ENCODE measurements around the gene CMIP. TPM values are rescaled to one million over a fixed set of nuclear protein-coding genes. Genes with fewer than 3 reads are reported as not detected.

Gene CMIP
- total RNA-seq, 1 experiment from 2014 or later = 63.7 TPM

DNA sequence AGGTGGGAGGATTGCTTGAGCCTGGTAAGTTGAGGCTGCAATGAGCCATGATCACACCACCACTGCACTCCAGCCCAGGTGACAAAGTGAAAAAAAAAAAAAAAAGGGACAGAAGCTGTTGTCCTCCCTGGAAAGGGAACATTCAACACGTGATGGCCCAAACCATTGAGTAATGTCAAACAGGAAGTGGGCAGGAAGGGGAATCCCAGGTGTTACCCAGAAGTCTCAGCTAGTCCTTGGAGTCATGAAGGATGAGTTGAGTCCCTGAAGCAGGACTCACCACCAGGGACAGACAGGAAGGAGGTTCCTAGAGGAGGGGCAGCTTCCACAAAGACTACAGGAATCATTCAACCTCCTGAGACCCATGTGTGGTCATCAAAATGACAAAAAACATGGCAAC lies 19.8 kb upstream of the CMIP start (continued):
- TF ChIP-seq, protein P1, sequence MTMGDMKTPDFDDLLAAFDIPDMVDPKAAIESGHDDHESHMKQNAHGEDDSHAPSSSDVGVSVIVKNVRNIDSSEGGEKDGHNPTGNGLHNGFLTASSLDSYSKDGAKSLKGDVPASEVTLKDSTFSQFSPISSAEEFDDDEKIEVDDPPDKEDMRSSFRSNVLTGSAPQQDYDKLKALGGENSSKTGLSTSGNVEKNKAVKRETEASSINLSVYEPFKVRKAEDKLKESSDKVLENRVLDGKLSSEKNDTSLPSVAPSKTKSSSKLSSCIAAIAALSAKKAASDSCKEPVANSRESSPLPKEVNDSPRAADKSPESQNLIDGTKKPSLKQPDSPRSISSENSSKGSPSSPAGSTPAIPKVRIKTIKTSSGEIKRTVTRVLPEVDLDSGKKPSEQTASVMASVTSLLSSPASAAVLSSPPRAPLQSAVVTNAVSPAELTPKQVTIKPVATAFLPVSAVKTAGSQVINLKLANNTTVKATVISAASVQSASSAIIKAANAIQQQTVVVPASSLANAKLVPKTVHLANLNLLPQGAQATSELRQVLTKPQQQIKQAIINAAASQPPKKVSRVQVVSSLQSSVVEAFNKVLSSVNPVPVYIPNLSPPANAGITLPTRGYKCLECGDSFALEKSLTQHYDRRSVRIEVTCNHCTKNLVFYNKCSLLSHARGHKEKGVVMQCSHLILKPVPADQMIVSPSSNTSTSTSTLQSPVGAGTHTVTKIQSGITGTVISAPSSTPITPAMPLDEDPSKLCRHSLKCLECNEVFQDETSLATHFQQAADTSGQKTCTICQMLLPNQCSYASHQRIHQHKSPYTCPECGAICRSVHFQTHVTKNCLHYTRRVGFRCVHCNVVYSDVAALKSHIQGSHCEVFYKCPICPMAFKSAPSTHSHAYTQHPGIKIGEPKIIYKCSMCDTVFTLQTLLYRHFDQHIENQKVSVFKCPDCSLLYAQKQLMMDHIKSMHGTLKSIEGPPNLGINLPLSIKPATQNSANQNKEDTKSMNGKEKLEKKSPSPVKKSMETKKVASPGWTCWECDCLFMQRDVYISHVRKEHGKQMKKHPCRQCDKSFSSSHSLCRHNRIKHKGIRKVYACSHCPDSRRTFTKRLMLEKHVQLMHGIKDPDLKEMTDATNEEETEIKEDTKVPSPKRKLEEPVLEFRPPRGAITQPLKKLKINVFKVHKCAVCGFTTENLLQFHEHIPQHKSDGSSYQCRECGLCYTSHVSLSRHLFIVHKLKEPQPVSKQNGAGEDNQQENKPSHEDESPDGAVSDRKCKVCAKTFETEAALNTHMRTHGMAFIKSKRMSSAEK (CRISPR knock-in tag; IDR thresholded peaks at IDR 0.05; ENCODE audit: borderline replicate concordance) = no peak
- TF ChIP-seq ZNF263 (CRISPR knock-in tag; IDR thresholded peaks at IDR 0.05; ENCODE audit: low read depth) = no peak
- TF ChIP-seq FOXP1 (CRISPR knock-in tag; IDR thresholded peaks at IDR 0.05; ENCODE audit: borderline replicate concordance) = no peak
- TF ChIP-seq EMX1 (CRISPR knock-in tag; IDR thresholded peaks at IDR 0.05) = no peak
- TF ChIP-seq ATF1 (CRISPR knock-in tag; IDR thresholded peaks at IDR 0.05) = no peak
- no peak for TF ChIP-seq SMAD4 (CRISPR knock-in tag; IDR thresholded peaks at IDR 0.05)
- TF ChIP-seq FOXJ3 (CRISPR knock-in tag; IDR thresholded peaks at IDR 0.05; ENCODE audit: borderline replicate concordance) = no peak
- TF ChIP-seq, protein P2, sequence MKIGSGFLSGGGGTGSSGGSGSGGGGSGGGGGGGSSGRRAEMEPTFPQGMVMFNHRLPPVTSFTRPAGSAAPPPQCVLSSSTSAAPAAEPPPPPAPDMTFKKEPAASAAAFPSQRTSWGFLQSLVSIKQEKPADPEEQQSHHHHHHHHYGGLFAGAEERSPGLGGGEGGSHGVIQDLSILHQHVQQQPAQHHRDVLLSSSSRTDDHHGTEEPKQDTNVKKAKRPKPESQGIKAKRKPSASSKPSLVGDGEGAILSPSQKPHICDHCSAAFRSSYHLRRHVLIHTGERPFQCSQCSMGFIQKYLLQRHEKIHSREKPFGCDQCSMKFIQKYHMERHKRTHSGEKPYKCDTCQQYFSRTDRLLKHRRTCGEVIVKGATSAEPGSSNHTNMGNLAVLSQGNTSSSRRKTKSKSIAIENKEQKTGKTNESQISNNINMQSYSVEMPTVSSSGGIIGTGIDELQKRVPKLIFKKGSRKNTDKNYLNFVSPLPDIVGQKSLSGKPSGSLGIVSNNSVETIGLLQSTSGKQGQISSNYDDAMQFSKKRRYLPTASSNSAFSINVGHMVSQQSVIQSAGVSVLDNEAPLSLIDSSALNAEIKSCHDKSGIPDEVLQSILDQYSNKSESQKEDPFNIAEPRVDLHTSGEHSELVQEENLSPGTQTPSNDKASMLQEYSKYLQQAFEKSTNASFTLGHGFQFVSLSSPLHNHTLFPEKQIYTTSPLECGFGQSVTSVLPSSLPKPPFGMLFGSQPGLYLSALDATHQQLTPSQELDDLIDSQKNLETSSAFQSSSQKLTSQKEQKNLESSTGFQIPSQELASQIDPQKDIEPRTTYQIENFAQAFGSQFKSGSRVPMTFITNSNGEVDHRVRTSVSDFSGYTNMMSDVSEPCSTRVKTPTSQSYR (CRISPR knock-in tag; IDR thresholded peaks at IDR 0.05) = no peak
- TF ChIP-seq MYBL2 (CRISPR knock-in tag; IDR thresholded peaks at IDR 0.05) = no peak

DNA sequence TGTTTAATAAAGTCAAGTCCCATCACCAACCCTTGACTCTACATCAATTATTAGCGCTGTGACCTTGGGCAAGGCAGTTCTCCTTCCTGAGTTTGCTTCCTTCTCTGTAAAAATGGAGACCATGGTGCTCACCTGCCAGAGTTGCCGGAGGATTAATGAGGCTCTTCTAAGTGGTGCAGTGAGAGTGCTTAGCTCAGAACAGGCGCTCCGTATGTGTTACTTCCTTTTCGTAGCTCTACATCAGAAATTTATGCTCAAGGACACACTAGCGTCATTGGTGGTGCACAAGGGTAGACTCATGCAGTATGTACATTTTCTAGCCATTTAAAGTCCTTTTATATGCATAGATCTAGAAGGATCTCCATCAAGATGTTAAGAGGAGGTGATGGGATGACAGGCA lies 17.4 kb upstream of the CMIP start:
- H3K4me1 Mint-ChIP-seq = peaks cover 9% of the 10 kb centered on the region
- no peak overlapping the region for H3K4me3 Mint-ChIP-seq
- no peak for DNase-seq (ENCODE audit: low spot score)
- H3K27me3 Mint-ChIP-seq (ENCODE audit: low read depth) = no peaks in the 10 kb centered on the region; the same call in 1 of the 2 replicates
- POLR2A ChIA-PET = no interaction called here
- CTCF ChIA-PET = interaction anchor here (1.0 kb wide), 1 partner anchor 287 kb away, joined by 3 read pairs; no protein-coding TSS in a partner anchor
- TF ChIP-seq TEAD1 (CRISPR knock-in tag; IDR thresholded peaks at IDR 0.05) (no peak), HMGA2 (CRISPR knock-in tag; IDR thresholded peaks at IDR 0.05) (no peak), ZNF317 (CRISPR knock-in tag; IDR thresholded peaks at IDR 0.05; ENCODE audit: borderline replicate concordance, low read depth) (no peak), NFYB (CRISPR knock-in tag; conservative IDR thresholded peaks at IDR 0.05; ENCODE audit: low read depth) (no peak), JUN (CRISPR knock-in tag; IDR thresholded peaks at IDR 0.05) (no peak)
- TF ChIP-seq, protein P3, sequence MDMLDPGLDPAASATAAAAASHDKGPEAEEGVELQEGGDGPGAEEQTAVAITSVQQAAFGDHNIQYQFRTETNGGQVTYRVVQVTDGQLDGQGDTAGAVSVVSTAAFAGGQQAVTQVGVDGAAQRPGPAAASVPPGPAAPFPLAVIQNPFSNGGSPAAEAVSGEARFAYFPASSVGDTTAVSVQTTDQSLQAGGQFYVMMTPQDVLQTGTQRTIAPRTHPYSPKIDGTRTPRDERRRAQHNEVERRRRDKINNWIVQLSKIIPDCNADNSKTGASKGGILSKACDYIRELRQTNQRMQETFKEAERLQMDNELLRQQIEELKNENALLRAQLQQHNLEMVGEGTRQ (CRISPR knock-in tag; IDR thresholded peaks at IDR 0.05) = no peak
- TF ChIP-seq, protein P4, sequence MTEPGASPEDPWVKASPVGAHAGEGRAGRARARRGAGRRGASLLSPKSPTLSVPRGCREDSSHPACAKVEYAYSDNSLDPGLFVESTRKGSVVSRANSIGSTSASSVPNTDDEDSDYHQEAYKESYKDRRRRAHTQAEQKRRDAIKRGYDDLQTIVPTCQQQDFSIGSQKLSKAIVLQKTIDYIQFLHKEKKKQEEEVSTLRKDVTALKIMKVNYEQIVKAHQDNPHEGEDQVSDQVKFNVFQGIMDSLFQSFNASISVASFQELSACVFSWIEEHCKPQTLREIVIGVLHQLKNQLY (CRISPR knock-in tag; IDR thresholded peaks at IDR 0.05) = no peak
- TF ChIP-seq, protein P5, sequence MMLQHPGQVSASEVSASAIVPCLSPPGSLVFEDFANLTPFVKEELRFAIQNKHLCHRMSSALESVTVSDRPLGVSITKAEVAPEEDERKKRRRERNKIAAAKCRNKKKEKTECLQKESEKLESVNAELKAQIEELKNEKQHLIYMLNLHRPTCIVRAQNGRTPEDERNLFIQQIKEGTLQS (CRISPR knock-in tag; conservative IDR thresholded peaks at IDR 0.05) = no peak
- TF ChIP-seq, protein P6, sequence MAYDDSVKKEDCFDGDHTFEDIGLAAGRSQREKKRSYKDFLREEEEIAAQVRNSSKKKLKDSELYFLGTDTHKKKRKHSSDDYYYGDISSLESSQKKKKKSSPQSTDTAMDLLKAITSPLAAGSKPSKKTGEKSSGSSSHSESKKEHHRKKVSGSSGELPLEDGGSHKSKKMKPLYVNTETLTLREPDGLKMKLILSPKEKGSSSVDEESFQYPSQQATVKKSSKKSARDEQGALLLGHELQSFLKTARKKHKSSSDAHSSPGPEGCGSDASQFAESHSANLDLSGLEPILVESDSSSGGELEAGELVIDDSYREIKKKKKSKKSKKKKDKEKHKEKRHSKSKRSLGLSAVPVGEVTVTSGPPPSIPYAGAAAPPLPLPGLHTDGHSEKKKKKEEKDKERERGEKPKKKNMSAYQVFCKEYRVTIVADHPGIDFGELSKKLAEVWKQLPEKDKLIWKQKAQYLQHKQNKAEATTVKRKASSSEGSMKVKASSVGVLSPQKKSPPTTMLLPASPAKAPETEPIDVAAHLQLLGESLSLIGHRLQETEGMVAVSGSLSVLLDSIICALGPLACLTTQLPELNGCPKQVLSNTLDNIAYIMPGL (CRISPR knock-in tag; IDR thresholded peaks at IDR 0.05) = no peak
- TF ChIP-seq, protein P7, sequence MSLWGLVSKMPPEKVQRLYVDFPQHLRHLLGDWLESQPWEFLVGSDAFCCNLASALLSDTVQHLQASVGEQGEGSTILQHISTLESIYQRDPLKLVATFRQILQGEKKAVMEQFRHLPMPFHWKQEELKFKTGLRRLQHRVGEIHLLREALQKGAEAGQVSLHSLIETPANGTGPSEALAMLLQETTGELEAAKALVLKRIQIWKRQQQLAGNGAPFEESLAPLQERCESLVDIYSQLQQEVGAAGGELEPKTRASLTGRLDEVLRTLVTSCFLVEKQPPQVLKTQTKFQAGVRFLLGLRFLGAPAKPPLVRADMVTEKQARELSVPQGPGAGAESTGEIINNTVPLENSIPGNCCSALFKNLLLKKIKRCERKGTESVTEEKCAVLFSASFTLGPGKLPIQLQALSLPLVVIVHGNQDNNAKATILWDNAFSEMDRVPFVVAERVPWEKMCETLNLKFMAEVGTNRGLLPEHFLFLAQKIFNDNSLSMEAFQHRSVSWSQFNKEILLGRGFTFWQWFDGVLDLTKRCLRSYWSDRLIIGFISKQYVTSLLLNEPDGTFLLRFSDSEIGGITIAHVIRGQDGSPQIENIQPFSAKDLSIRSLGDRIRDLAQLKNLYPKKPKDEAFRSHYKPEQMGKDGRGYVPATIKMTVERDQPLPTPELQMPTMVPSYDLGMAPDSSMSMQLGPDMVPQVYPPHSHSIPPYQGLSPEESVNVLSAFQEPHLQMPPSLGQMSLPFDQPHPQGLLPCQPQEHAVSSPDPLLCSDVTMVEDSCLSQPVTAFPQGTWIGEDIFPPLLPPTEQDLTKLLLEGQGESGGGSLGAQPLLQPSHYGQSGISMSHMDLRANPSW (CRISPR knock-in tag; conservative IDR thresholded peaks at IDR 0.05; ENCODE audit: low read depth) = no peak
- TF ChIP-seq, protein P8, sequence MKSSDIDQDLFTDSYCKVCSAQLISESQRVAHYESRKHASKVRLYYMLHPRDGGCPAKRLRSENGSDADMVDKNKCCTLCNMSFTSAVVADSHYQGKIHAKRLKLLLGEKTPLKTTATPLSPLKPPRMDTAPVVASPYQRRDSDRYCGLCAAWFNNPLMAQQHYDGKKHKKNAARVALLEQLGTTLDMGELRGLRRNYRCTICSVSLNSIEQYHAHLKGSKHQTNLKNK (CRISPR knock-in tag; IDR thresholded peaks at IDR 0.05) = no peak
- TF ChIP-seq, protein P9, sequence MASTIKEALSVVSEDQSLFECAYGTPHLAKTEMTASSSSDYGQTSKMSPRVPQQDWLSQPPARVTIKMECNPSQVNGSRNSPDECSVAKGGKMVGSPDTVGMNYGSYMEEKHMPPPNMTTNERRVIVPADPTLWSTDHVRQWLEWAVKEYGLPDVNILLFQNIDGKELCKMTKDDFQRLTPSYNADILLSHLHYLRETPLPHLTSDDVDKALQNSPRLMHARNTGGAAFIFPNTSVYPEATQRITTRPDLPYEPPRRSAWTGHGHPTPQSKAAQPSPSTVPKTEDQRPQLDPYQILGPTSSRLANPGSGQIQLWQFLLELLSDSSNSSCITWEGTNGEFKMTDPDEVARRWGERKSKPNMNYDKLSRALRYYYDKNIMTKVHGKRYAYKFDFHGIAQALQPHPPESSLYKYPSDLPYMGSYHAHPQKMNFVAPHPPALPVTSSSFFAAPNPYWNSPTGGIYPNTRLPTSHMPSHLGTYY (CRISPR knock-in tag; IDR thresholded peaks at IDR 0.05) = no peak
- no peak for ATAC-seq
- no peaks in the 10 kb centered on the region for H3K36me3 Mint-ChIP-seq
- H3K27ac Mint-ChIP-seq = no peak overlapping the region
- H3K9me3 Mint-ChIP-seq = peaks cover 4% of the 10 kb centered on the region; the same call in 1 of the 2 replicates

All from WTC11 (cell line).